HL-60 (cell line): ENCODE results near the gene SEC14L1.

Experiments used
- DNase-seq, 2 experiments: peaks; one replicate each; pipeline ENCODE4 v3.0.0-alpha.2; 2010 to 2020; ENCODE audit warnings: low read depth in 1 of 2, low spot score in 1 of 2
- H3K27ac ChIP-seq: fragments of 250-450 bp; sonication (Bioruptor Pico); replicated peaks from 2 replicates; pipeline ENCODE4 v1.5.1; 2020; ENCODE audit warnings: mild to moderate bottlenecking, moderate library complexity
- H3K27me3 ChIP-seq: fragments of 250-450 bp; sonication (Bioruptor Pico); 2 replicates; pipeline ENCODE4 v1.5.1; 2021; ENCODE audit warnings: mild to moderate bottlenecking, moderate library complexity; ENCODE audit not compliant: insufficient read depth, poor library complexity, severe bottlenecking
- H3K4me3 ChIP-seq: replicated peaks from 2 replicates; pipeline ENCODE4 v1.5.1; 2011; ENCODE audit warnings: mild to moderate bottlenecking, control low read depth, low read length; ENCODE audit not compliant: insufficient read depth
- CTCF ChIP-seq: IDR thresholded peaks from one replicate; pipeline ENCODE4 v1.5.1; 2011; ENCODE audit warnings: low read length, control low read depth, inconsistent platforms; ENCODE audit not compliant: insufficient read depth
- GABPA ChIP-seq: IDR thresholded peaks from 2 replicates; pipeline ENCODE4 v1.6.1; 2012; ENCODE audit warnings: low read depth
- POLR2AphosphoS5 ChIP-seq: IDR thresholded peaks from 2 replicates; pipeline ENCODE4 v1.6.1; 2012; ENCODE audit warnings: low read depth
- REST ChIP-seq: IDR thresholded peaks from 2 replicates; pipeline ENCODE4 v1.6.1; 2012; ENCODE audit warnings: low read depth; ENCODE audit not compliant: insufficient replicate concordance
- SPI1 ChIP-seq: IDR thresholded peaks from 2 replicates; pipeline ENCODE4 v1.6.1; 2012; ENCODE audit warnings: low read depth, mild to moderate bottlenecking, borderline replicate concordance

The SEC14L1 gene

GRCh38 chr17:77188084-77189066, 47.6 kb downstream of the SEC14L1 start:
- TF ChIP-seq GABPA (no peak), CTCF (no peak), SPI1 (no peak), POLR2AphosphoS5 (no peak), REST (no peak)
- Histone ChIP-seq H3K27me3 (no peaks in the 10 kb centered on the region), H3K4me3 (no peak overlapping the region), H3K27ac (no peak overlapping the region)
- DNase-seq, result no peak

GRCh38 chr17:77189148-77189547, 48.4 kb downstream of the SEC14L1 start:
- H3K27me3 ChIP-seq, result no peaks in the 10 kb centered on the region
- no peak for TF ChIP-seq REST
- TF ChIP-seq SPI1, result no peak
- no peak for TF ChIP-seq CTCF
- TF ChIP-seq POLR2AphosphoS5, result no peak
- no peak for TF ChIP-seq GABPA
- H3K4me3 ChIP-seq, result no peak overlapping the region
- no peak for DNase-seq
- H3K27ac ChIP-seq, result no peak overlapping the region

GRCh38 chr17:77190576-77190975, 49.8 kb downstream of the SEC14L1 start:
- Histone ChIP-seq H3K27me3 (no peaks in the 10 kb centered on the region), H3K4me3 (no peak overlapping the region), H3K27ac (no peak overlapping the region)
- TF ChIP-seq REST (no peak), SPI1 (no peak; the same call in 1 of the 2 replicates), CTCF (no peak), GABPA (no peak), POLR2AphosphoS5 (no peak)
- DNase-seq, result no peak
